Ramos (cell line): ENCODE data around the gene SLC25A38.

Experiments
- in situ Hi-C: fragments of 300-500 bp; cut with MboI; formaldehyde crosslinking; loops from one replicate; pipeline ENCODE4 v1.14.3; 2022; ENCODE audit warnings: low sequenced_read_pairs; ENCODE audit not compliant: unreplicated experiment

Gene SLC25A38

GRCh38 chr3:39423436-39423970 lies 40.3 kb downstream of the SLC25A38 start:
- in situ Hi-C loops = loop anchor here (25.0 kb wide), 1 partner anchor 1039 kb away; the partner anchor contains the start of gene RPL14

GRCh38 chr3:39426312-39426711 lies 43.1 kb downstream of the SLC25A38 start:
- in situ Hi-C loops = no loop called here

GRCh38 chr3:39427506-39427905 lies 44.3 kb downstream of the SLC25A38 start:
- in situ Hi-C loops = no loop called here

- in situ Hi-C loops = no loop called here
These were observed 45.6 kb downstream of the SLC25A38 start for GRCh38 chr3:39428745-39429201.

- in situ Hi-C loops = no loop called here
These were observed 46.3 kb downstream of the SLC25A38 start for GRCh38 chr3:39429466-39429865.

- in situ Hi-C loops = no loop called here
These were observed 49.2 kb downstream of the SLC25A38 start for GRCh38 chr3:39432342-39432741.

GRCh38 chr3:39433642-39434041 lies 50.5 kb downstream of the SLC25A38 start:
- in situ Hi-C loops = no loop called here

GRCh38 chr3:39434574-39434973 lies 51.4 kb downstream of the SLC25A38 start:
- in situ Hi-C loops = no loop called here

- in situ Hi-C loops = no loop called here
These were observed 52.0 kb downstream of the SLC25A38 start for GRCh38 chr3:39435006-39435748.

GRCh38 chr3:39438880-39439279 lies 55.7 kb downstream of the SLC25A38 start:
- in situ Hi-C loops = no loop called here

- in situ Hi-C loops = no loop called here
These were observed 57.1 kb downstream of the SLC25A38 start for GRCh38 chr3:39440316-39440715.

GRCh38 chr3:39443530-39443929 lies 60.4 kb downstream of the SLC25A38 start:
- in situ Hi-C loops = no loop called here

GRCh38 chr3:39445927-39446326 lies 62.8 kb downstream of the SLC25A38 start:
- in situ Hi-C loops = no loop called here

GRCh38 chr3:39446444-39446843 lies 63.3 kb downstream of the SLC25A38 start:
- in situ Hi-C loops = no loop called here
